HK-2 (cell line): ENCODE measurements around the gene KMT5C.

Source experiments
- DNase-seq: peaks from one replicate; pipeline ENCODE4 v3.0.0-alpha.2; 2018; ENCODE audit not compliant: unreplicated experiment

KMT5C gene

GRCh38 chr19:55386493-55386971 lies 46.9 kb downstream of the KMT5C start:
- DNase-seq = peak; percentile 74

DNA sequence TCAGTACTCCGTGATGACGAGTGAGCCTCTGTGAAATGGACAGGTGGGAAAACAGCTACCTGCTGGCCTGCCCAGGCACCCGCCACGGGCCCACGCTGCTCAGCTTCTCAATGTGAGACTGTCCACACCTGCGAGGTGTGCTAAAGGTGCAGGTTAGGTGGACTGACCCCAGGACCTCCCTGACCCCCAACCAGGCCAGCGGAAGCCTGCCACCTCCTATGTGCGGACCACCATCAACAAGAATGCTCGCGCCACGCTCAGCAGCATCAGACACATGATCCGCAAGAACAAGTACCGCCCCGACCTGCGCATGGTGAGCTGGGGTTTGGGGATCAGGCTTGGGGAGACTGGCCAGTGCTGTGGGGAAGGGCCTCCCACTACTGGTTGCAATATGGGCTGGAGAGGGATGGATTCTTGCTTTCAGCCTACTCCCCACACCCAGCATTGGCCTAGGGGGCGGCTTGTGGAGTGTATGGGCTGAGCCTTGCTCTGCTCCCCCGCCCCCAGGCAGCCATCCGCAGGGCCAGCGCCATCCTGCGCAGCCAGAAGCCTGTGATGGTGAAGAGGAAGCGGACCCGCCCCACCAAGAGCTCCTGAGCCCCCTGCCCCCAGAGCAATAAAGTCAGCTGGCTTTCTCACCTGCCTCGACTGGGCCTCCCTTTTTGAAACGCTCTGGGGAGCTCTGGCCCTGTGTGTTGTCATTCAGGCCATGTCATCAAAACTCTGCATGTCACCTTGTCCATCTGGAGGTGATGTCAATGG lies 48.2 kb downstream of the KMT5C start:
- no peak for DNase-seq

DNA sequence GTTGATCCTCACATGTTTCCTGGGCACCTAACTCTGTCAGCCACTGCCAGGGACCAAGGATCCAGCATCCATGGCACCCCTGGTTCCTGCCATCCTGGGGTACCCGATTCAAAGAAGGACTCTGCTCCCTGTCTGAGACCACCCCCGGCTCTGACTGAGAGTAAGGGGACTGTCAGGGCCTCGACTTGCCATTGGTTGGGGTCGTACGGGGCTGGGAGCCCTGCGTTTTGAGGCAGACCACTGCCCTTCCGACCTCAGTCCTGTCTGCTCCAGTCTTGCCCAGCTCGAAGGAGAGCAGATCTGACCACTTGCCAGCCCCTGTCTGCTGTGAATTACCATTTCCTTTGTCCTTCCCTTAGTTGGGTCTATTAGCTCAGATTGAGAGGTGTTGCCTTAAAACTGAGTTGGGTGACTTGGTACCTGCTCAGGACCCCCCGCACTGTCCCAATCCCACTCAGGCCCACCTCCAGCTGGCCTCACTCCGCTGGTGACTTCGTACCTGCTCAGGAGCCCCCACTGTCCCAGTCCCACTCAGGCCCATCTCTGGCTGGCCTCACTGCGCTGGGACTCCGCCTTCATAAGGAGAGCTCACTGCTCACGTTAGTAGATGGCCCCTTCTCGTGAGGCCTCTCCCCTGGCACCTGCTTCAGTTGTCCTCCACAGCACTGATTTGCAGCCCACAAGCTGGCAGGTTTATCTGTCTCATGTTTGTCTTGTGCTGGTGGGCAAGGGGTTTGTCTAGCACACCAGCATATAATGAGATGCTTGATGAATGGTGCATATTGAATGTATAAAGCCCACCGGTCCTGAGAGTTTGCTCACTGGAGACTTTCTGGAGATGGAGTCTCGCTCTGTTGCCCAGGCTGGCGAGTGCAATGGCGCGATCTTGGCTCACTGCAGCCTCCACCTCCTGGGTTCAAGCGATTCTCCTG lies 50.0 kb downstream of the KMT5C start:
- no peak for DNase-seq

DNA sequence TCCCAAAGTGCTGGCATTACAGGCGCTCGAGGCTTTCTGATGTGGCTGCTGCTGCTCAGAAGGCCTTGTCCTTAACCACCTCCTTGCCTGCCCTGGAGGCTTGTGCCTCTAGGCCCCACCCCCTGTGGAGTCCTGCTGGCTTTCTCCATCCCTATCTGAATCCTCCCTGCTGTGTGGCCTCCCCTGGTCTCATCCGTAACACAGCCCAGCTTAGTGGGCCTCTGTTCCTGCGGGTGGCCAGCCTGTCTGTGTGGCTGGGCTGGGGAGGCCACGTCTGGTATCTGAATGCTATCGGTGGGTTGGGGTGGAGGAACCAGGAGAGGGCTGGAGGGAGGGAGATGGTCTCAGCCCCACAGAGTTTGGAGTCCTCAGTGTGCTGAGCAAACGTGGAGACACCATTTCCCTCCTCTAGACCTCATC lies 50.8 kb downstream of the KMT5C start:
- DNase-seq = no peak

DNA sequence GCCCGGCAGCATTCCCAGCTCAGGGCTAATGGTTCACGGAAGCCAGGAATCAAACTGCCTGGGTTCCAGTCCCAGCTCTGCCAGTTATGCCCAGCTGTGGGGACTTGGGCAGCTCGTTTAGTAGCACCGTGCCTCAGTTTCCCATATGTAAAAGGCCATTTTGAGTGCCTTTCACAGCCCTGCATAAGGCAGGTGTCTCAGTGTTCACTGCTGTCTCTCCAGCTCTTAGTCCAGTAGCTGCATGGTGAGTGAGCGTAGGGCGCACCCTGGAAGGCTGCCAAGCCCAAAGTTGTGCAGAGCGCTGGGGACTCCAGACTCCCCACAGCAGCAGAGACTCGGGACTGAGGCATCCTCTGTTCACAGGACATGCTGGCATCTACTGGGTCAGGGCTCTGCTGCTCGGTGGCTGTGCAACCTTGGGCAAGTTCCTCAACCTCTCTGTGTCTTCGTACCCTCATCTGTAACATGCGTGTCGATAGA lies 51.6 kb downstream of the KMT5C start:
- DNase-seq = no peak

GRCh38 chr19:55391702-55392615 lies 52.3 kb downstream of the KMT5C start:
- DNase-seq = no peak

DNA sequence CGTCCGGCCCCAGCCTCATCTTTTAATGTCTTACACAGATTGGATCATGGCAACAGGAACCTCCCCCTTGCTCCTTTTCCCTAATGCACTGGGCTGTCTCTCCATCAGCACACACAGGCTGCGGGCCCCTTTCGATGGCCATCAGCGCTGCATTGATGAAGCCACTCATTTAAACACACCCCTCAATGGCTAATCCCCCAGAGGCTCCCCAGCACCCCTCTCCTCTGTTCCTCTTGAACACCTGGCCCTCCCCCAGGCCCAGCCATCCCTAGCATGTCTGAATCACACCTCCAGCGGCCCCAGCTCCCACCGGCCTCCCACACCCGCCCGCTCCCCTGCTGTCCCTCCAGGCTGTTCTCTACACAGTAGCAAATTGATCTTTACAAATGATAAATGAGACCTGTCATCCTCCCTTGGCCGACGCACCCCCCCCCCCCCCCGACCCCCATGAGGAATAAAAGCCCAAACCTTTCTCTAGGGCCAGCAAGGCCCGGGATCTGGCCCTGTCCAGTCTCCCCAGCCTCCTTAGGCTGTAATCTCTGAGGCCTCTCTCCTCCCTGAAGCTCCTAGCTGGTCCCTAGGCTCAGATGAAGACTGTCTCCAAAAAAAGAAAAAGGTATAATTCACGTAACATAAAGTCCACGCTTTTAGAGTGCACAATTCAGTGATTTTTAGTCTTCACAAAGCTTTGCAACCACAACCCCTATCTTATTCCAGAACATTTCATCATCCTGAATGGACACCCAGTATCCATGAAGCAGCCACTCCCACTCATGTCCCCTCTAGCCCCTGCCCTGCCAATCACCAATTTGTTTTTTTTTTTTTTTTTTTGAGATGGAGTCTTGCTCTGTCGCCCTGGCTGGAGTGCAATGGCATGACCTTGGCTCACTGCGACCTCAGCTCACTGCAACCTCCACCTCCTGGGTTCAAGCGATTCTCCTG lies 53.4 kb downstream of the KMT5C start:
- no peak for DNase-seq
